Measurements from ENCODE around the gene BIN2. TPM values are rescaled to one million over a fixed set of nuclear protein-coding genes. Genes with fewer than 3 reads are reported as not detected.

The BIN2 gene
- total RNA-seq, 1 donor from 2014 or later = not detected

GRCh38 chr12:51247523-51248206 lies 76.3 kb downstream of the BIN2 start:
- Mint-ChIP-seq H3K27ac (ENCODE audit: unreplicated experiment) (peak overlapping the region; percentile 40), H3K36me3 (ENCODE audit: unreplicated experiment) (no peaks in the 10 kb centered on the region), H3K4me1 (ENCODE audit: low read depth, unreplicated experiment) (peaks cover 17% of the 10 kb centered on the region), H3K4me3 (ENCODE audit: unreplicated experiment) (peak overlapping the region; percentile 25), H3K9me3 (ENCODE audit: unreplicated experiment) (peaks cover 3% of the 10 kb centered on the region), H3K27me3 (ENCODE audit: unreplicated experiment) (no peaks in the 10 kb centered on the region)
- DNase-seq = peak; percentile 25
- no peak for TF ChIP-seq CTCF (IDR thresholded peaks at IDR 0.05; ENCODE audit: partially characterized antibody, unreplicated experiment)

- Mint-ChIP-seq H3K36me3 (ENCODE audit: unreplicated experiment) (no peaks in the 10 kb centered on the region), H3K4me3 (ENCODE audit: unreplicated experiment) (no peak overlapping the region), H3K4me1 (ENCODE audit: low read depth, unreplicated experiment) (peaks cover 17% of the 10 kb centered on the region), H3K27ac (ENCODE audit: unreplicated experiment) (no peak overlapping the region), H3K9me3 (ENCODE audit: unreplicated experiment) (peaks cover 3% of the 10 kb centered on the region), H3K27me3 (ENCODE audit: unreplicated experiment) (no peaks in the 10 kb centered on the region)
- no peak for DNase-seq
- TF ChIP-seq CTCF (IDR thresholded peaks at IDR 0.05; ENCODE audit: partially characterized antibody, unreplicated experiment) = no peak
Observed at GRCh38 chr12:51246254-51246853, 77.6 kb downstream of the BIN2 start.

- no peaks in the 10 kb centered on the region for H3K36me3 Mint-ChIP-seq (ENCODE audit: unreplicated experiment)
- no peak overlapping the region for H3K4me3 Mint-ChIP-seq (ENCODE audit: unreplicated experiment)
- no peak for TF ChIP-seq CTCF (IDR thresholded peaks at IDR 0.05; ENCODE audit: partially characterized antibody, unreplicated experiment)
- no peaks in the 10 kb centered on the region for H3K27me3 Mint-ChIP-seq (ENCODE audit: unreplicated experiment)
- DNase-seq = no peak
- peaks cover 3% of the 10 kb centered on the region for H3K9me3 Mint-ChIP-seq (ENCODE audit: unreplicated experiment)
- peaks cover 17% of the 10 kb centered on the region for H3K4me1 Mint-ChIP-seq (ENCODE audit: low read depth, unreplicated experiment)
- H3K27ac Mint-ChIP-seq (ENCODE audit: unreplicated experiment) = no peak overlapping the region
Observed at GRCh38 chr12:51245476-51246253, 78.3 kb downstream of the BIN2 start.

GRCh38 chr12:51244269-51244668 lies 79.7 kb downstream of the BIN2 start:
- H3K4me1 Mint-ChIP-seq (ENCODE audit: low read depth, unreplicated experiment) = peaks cover 19% of the 10 kb centered on the region
- H3K9me3 Mint-ChIP-seq (ENCODE audit: unreplicated experiment) = peaks cover 3% of the 10 kb centered on the region
- peaks cover 2% of the 10 kb centered on the region for H3K27me3 Mint-ChIP-seq (ENCODE audit: unreplicated experiment)
- DNase-seq = no peak
- no peak overlapping the region for H3K27ac Mint-ChIP-seq (ENCODE audit: unreplicated experiment)
- H3K4me3 Mint-ChIP-seq (ENCODE audit: unreplicated experiment) = no peak overlapping the region
- H3K36me3 Mint-ChIP-seq (ENCODE audit: unreplicated experiment) = no peaks in the 10 kb centered on the region
- TF ChIP-seq CTCF (IDR thresholded peaks at IDR 0.05; ENCODE audit: partially characterized antibody, unreplicated experiment) = no peak
